Posterior vena cava (tissue), 2 donors: ENCODE measurements around the gene SLFN12L. TPM values are rescaled to one million over a fixed set of nuclear protein-coding genes. Genes with fewer than 3 reads are reported as not detected.
"Not testable (repeated sequence)": the region's sequence is repeated elsewhere in the genome, so short reads cannot be mapped to it uniquely, and the experiment has no call there.

Experiments
- DNase-seq: peaks from one replicate; pipeline ENCODE4 v3.0.0-alpha.2; 2020; ENCODE audit warnings: low spot score
- intact Hi-C, 2 donors: fragments of 100-400 bp; cut with DNase I; formaldehyde crosslinking; loops; one replicate each; pipeline versions ENCODE4 v1.14.1 to v1.14.2; 2022 to 2023
- long read RNA-seq, 2 donors: library from polyadenylated mRNA; unstranded; transcript quantifications; one replicate each; pipeline ENCODE4 v2.0.0, GENCODE V29; 2020 to 2021
- total RNA-seq, 2 donors: library from RNA; stranded (reverse); fragmentation: NEBNext Ultra II Directional; extraction: Animal tissue kit (Norgen Biotek cat#: 25700); gene quantifications; one replicate each; pipeline ENCODE4 v1.2.1, GENCODE V29; 2021
- donor health status: DM: yes; HTN: yes; CAD: no.
- donor health status: DM: yes; HTN: yes; CAD: no.

SLFN12L gene
- 1 to 10 TPM; 1.4 to 1.6 TPM for total RNA-seq
- long read RNA-seq, donor 1 = 0 reads
- long read RNA-seq, donor 2 = 0 reads

DNA sequence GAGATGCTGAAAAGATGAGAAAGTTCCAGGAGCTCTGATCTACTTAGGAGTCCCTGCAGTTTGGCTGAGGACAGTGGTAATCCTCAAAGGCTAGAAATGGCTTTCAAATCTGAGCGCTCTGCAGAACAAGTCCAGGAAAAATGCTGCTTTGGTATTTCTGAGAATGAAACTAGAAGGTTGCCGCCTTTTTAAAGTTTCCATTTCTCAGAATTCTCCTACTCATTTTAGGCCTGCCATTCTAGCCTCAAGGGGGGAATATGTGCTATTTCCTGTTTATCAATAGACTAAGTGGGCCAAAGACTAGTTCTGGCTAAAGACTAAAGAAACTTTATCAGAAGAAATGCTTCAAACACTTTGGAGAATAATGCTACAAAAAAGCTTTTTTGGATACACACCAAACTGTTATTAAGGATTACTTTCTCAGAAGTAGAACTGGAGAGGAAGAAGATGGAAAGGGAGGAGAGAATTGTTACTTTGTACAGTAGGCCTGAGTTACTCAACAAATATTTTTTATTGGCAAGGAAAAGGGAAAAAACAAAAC lies at the start of gene SLFN12L:
Gene SLFN12L (minus strand): TSS at position 78 of the 541 bp plus-strand sequence. CDS start 15,314 bp downstream, outside the sequence.
- intact Hi-C loops = loop anchor here in 1 of 2 donors (2.0 to 10.0 kb wide), 2 partner anchors 225 to 363 kb away; no protein-coding TSS in a partner anchor
- DNase-seq = no peak

DNA sequence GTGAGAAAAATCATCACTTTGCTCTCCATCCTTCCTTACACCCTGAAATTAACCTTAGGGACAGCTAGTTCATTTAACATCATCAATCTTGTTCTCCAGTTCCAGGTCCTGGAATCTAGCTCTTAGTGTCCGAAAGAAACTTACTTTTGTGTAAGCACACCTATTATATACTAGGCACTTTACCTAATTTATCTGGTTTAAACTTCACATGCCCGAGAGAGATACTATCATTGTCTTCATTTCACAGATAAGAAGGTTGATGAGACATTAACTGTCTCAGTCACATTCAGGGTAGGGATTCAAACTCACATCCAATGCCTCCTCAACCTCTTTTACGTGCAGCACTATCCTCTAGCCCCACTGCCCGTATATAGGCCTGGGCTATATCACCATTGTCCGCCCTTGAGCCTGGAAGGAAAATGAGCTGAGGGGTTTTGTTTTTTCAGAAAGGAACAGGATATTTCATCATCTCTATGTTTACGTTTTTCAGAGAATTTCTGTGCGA lies 49.1 kb upstream of the SLFN12L start:
- intact Hi-C loops = loop anchor here in 1 of 2 donors (10.0 kb wide), 1 partner anchor 218 kb away; the partner anchor contains the start of gene TAF15
- no peak for DNase-seq

DNA sequence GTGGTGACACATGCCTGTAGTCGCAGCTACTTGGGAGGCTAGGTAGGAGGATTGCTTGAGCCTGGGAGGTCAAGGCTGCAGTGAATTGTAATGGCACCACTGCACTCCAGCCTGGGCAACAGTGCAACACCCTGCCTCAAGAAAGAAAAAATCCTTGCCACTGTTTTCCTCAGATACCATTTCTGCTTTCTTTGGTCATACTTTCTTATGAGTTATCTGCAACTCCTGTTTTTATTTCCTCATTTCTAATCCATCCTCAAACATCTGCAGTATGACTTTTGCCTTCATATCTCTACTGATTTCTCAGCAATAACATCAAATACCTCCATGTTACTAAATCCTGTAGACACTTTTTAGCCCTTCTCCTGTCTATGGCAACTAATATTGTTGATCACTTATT lies 46.6 kb upstream of the SLFN12L start:
- no peak for DNase-seq
- intact Hi-C loops = loop anchor here in 1 of 2 donors (10.0 kb wide), 1 partner anchor 221 kb away; the partner anchor contains the start of gene TAF15

DNA sequence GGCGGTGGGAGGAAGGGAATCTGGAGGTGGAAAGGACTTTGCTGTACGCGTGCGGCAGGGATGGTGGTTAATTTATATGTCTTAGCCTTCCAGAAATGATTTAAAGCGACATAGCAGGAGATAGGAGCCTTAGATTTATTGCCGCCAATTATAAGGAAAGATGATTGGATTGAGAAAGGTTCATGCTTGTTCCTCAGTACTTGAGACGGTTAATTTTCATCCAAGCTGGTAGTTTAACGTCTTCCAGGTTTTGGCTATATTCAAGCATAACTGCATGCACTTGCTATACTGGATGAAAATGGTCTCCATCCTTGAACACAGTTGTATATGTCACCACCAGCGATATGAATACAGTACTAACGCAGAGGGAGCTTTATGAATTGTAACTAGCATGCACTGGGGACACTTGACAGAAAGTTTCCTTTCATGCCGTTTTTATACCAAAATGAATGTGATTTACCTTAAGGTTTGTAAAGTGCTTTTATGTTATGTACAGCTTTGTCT lies 41.5 kb upstream of the SLFN12L start:
- DNase-seq = no peak
- intact Hi-C loops = no loop called here

DNA sequence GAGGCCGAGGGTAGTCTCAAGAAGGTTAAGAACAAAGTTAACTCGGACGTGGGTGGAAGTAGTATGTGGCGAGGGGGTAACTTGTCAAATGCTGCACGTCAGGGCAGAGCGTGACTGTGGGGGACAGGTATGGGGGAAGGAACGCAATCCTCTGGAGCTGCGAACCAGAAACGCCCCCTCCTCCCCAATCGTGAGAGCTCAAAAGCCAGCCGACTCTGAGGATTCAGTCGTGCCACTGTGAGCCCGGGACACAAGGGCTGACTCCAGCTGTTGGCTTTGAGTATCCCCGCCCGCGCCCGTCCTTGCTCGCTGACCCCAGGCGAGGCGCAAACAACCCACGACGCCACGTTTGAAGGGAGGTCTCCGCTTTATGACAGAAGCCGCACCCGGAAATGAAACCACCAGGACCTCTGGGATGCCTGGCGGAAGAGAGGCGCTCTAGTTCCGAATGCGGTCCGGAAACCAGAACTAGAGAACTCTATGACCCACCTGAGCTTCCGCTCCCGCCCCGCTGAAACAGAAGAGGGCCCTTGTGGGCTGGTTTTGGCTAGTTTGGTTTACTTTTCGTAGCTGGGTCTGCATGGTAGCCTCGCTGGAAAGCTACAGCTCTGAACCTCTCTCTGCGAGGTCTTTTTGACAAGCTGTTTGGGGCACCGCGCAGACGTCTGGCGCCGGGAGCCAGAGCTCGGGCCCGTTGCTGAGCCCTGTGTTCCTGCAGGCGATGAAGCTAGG lies 40.9 kb upstream of the SLFN12L start, which contains the start of gene PEX12:
Gene PEX12 (minus strand): TSS at position 375 of the 732 bp plus-strand sequence. CDS start 550 bp downstream, outside the sequence.
- intact Hi-C loops = no loop called here
- peak; percentile 95 for DNase-seq

DNA sequence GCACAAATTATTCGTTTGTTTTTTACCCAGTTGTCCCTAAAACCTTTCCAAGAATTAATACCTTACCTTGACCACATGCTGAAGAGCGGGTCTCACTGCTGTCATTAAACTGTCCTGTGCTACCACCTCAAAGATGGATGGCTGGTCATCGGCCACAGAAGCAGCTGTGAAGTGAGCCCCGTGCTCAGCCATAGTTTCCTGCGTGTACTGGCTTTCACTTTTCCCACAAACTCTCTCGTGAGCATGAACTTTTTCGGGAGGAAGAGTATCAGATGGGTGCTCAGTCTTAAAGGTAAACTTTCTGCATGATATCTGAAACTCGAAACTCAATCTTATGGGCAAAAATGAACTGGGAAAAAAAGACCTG lies 40.3 kb upstream of the SLFN12L start:
- intact Hi-C loops = no loop called here
- DNase-seq = no peak

DNA sequence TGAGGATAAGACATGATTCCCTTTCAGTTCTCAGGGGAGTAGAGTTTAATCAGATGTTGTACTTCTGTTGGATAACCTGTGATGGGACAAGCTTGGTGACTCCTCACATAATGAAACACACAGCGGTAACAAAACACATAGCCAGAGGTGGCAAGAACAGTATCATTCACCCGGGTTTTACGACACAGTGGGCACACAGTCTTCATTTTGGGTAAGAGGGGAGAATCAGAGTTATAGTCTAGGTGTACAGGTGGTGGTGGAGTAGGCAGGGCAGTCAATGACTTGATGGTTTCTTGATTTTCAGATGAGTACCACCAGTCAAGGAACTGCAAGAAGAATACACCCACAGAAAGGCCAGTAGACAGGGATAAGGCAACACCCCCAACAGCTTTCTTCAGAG lies 38.3 kb upstream of the SLFN12L start:
- intact Hi-C loops = no loop called here
- DNase-seq = no peak

DNA sequence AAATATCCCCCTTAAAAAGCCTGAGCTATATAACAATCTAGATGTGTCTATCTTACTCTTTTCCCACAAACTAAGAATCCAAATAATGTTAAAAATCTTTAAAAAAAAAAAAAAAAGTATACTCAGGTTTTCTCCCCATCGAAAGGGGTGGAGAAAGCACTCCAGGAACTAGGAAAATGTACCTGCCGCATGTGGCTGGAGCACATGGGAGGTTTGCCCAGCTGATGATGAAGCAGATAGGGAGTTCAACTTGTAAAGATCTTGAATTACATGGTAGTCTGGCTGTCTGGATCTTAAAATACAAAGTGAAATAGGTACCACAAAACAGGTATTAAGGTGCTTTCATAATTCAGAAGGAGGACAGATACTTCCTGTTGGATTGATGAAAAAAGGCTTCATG lies 31.9 kb upstream of the SLFN12L start:
- intact Hi-C loops = no loop called here
- DNase-seq = no peak

DNA sequence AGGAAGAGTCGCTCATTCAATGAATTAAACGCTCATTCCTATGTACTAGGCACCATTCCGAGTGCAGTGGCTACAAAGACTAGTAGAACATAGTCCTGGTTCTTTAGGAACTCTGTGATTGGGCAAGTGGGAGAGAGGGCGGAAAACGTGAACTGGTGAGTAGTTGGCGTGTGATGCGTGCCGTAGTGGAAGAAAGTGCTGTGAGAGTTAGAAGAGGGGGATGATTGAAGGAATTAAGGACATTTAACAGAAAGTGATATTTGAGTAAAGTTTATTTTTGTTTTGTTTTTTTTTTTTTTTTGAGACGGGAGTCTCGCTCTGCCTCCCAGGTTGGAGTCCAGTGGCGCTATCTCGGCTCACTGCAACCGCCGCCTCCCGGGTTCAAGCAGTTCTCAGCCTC lies 31.1 kb upstream of the SLFN12L start:
- intact Hi-C loops = no loop called here
- DNase-seq = no peak

DNA sequence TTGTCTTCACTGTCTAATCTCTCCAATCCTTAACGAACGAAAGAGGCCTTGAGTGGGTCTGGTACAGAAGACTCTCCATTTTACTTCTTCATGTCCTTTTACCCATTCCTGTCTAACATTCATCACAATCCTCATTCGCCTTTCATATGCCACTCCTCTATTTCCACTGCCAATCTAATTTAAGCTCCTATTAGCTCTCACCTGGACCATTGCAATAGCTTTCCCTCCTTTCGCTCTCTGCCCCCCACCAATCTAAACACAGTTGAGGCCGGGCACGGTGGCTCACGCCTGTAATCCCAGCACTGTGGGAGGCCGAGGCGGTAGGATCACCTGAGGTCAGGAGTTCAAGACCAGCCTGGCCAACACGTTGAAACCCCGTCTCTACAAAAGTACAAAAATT lies 29.5 kb upstream of the SLFN12L start:
- DNase-seq = peak; percentile 48
- intact Hi-C loops = no loop called here

DNA sequence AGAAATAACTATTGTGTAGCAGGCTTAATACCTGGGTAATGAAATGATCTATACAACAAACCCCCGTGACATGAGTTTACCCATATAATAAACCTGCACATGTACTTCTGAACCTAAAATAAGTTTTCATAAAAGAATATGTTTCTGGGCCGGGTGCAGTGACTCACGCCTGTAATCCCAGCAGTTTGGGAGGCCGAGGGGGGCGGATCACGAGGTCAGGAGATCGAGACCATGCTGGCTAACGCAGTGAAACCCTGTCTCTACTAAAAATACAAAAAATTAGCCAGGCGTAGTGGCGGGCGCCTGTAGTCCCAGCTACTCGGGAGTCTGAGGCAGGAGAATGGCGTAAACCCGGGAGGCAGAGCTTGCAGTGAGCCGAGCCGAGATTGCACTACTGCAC lies 25.7 kb upstream of the SLFN12L start:
- intact Hi-C loops, DNase-seq: not testable (repeated sequence)

DNA sequence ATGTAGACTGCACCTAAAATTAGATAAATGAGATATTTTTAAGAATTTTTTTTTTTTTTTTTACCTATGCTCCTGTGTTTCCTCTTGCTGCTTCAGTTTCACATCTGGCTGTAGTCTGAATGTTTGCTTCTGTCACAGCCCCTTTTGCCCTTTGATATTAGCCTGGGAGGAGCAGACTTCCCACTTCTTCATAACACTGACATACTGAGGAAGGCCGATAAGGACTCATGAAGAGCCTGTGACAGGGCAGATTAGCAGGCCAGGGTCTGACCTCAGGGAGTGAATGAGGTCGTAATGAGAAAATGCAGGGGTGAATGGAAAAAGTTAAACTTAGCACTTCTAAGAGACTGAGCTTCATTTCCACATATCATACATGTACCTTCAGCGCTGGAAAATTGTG lies 23.2 kb upstream of the SLFN12L start, which contains the start of gene SLFN14:
Gene SLFN14 (minus strand): TSS at position 117 of the 400 bp plus-strand sequence. CDS start 2,757 bp downstream, outside the sequence.
- no peak for DNase-seq
- intact Hi-C loops = no loop called here

DNA sequence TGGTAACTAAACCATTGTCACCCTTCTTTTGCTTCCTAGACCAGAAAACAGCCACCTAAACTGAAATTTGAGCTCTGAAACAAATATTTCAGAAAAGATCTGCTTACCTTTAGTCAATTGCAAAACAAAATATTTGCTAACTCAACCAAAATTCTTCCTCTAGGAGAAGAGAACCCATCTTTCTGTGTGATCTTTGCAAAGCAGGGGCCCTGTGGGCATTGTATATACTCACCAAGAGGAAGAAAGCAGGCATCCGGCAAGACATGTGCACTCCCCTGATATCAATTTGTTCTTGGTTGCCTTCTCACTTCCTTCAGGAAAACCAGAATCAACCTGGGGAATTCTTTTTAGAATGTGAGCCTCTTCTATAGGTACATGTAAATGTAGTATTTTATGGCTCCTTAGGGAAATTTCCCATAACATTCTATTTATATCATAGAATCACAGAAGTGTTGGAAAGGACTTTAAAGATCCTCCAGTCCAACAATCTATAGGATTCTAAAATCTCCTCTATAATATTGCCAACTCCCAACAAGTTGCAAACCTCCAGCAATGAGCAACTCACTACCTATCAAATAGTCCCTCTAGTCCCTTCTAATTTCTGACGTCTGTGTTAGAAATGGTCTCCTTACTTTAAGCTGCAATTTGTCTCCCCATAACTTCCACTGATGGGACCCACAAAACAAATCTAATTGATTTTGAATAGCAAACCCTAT lies 22.2 kb upstream of the SLFN12L start:
- no peak for DNase-seq
- intact Hi-C loops = no loop called here

DNA sequence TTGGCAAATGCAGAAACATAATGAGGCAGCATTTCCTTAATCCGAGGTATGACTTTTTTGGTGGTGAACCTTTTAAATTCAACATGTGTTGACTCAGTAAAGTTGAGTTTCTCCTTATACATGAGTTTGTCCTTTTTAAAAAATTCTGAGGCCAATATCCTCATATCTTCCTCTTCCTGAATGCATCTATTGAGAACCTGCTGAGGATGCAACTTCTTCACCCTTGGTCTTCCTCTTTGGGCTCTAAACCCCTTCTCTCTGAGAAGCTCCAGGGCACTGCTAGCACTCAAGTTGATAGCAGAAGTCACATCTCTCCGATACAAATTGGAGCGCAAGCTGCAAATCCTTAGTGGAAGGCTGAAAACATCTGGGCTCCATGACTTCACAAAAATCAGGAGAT lies 19.9 kb upstream of the SLFN12L start:
- DNase-seq = no peak
- intact Hi-C loops = no loop called here

DNA sequence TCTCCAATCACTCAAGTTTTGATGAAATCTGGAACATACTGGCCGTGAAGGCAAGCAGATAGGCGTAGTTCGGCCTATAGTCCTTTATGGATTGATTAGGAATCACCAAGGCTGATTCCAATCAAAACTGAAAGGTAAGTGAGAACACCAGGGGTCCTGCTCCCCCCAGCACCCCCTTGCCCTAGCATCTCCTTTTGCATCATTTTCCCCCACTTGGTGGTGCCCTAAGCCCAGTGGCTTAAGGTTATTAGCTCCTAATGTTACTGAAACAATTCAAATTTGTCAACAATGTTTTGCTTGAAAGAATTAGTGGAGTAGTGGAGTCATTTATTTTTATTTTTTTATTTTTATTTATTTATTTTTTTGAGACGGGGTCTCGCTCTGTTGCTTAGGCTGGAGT lies 18.2 kb upstream of the SLFN12L start:
- intact Hi-C loops = no loop called here
- DNase-seq = no peak

DNA sequence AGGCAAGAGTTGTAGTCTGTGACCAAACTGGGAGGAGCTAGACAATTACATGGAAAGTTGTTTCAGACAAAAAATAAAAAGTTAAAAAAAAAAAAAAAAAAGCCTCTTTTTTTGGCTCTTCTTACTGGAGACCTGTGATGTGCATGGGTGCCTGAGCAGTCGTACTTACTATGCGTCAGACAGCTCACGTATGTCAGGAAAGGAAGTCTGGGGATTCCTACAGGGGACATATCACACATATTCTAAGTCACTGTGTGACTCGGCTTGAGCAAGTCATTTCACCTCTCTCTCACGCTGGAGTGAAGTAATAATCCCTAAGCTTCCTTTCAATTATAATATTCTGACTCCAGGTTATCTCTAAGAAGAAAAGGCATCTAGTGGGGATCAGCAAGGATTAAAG lies 17.2 kb upstream of the SLFN12L start:
- no peak for DNase-seq
- intact Hi-C loops = no loop called here

DNA sequence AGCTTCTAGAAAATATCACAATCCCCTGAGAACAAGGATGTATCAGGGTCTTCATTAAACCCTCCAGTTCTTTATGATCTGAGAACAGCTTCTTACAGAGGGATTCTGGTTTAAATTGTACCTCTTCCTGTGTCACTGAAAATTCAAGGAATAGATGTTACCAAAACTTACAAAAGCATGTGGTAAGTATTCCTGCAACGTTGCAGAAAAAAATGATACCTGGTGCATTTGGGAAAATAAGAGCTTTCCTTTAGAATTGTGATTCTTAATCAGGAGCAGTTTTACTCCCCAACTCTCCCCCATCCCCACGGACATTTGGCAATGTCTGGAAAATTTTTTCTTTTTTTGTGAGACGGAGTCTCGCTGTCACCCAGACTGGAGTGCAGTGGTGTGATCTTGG lies 15.8 kb upstream of the SLFN12L start:
- DNase-seq = no peak
- intact Hi-C loops = no loop called here

DNA sequence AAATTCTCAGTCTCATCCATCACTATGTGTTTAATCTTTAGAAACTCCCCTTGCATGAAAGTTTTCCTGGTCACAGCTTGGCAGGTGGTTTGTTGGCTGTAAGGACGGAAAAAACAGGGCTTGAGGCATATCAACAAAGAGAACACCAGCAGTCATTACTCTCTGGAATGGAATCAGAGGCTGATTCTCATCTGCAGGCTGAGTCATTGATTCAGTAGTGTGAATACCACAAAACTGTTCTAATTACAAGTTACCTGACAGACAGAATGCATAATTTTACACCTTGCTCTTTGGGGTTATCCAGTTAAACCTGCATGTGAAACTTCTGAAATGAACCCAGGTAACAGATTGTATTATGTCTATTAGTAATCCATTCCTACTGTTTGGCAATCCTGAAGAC lies 11.5 kb upstream of the SLFN12L start:
- intact Hi-C loops = loop anchor here in 1 of 2 donors (10.0 kb wide), 1 partner anchor 384 kb away; no protein-coding TSS in a partner anchor
- DNase-seq = no peak

DNA sequence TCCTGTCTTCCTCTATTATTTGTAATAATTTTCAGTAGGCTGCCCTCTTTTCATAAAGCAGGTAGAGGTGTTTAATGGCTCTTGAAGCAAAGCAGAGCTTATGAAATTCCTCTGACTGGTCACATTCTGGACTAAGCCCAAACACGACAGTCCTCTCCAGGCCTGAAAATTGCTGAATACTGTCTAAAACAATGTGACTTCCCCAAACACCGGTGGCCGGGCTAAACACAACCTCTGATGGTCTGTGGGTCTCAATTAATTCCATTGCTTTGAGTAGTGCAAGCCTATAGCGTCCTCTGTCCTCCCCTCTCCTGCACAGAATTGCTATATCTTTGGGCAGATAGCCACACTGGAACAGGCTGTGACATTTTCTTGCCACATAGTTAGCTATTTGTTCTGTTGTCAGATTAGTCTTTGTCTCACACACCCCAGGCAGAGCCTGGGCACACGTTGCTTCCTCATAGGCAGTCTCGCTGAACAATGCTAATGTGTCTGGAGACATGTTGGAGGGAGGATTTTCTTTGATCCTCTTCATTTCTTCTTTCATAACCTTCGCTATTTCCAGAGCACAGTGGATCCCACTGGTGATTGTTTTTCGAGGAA lies 10.8 kb upstream of the SLFN12L start:
- no peak for DNase-seq
- intact Hi-C loops = loop anchor here in 1 of 2 donors (10.0 kb wide), 1 partner anchor 384 kb away; no protein-coding TSS in a partner anchor
